Naive thymus-derived CD4-positive, alpha-beta T cell (primary cell): ENCODE measurements around the gene NEAT1. TPM values are rescaled to one million over a fixed set of nuclear protein-coding genes. Genes with fewer than 3 reads are reported as not detected.

ENCODE experiments used
- ATAC-seq: fragments of 150-1000 bp; cut with Tn5 transposase; 2 replicates; pipeline ENCODE4 v1.10.0; 2021; ENCODE audit warnings: mild to moderate bottlenecking, moderate library complexity
- CTCF ChIA-PET: fragments of 350-600 bp; sonication (Branson Sonifier 250); formaldehyde crosslinking; loops from one replicate; lab custom pipeline; 2021; ENCODE audit warnings: antibody characterized with exemption; lab: Charles Lee
- POLR2A ChIA-PET: fragments of 350-600 bp; sonication (Branson Sonifier 250); formaldehyde crosslinking; loops from one replicate; lab custom pipeline; 2021; ENCODE audit warnings: antibody characterized with exemption, inconsistent platforms; lab: Charles Lee
- DNase-seq, 9 donors: peaks; one replicate each; pipeline versions ENCODE4 v3.0.0 to v3.0.0-alpha.2; 2020 to 2022; ENCODE audit warnings: mixed read lengths in 1 of 9
- H3K27ac ChIP-seq: one replicate; pipeline ENCODE4 v1.7.0; 2013; ENCODE audit warnings: mild to moderate bottlenecking, low read depth, low read length, moderate library complexity
- H3K27me3 ChIP-seq, 2 donors: one replicate each; pipeline ENCODE4 v1.7.0; 2013; ENCODE audit warnings: low read length in 2 of 2, mild to moderate bottlenecking in 2 of 2, moderate library complexity in 2 of 2; ENCODE audit not compliant: control insufficient read depth in 2 of 2, insufficient read depth in 2 of 2
- H3K36me3 ChIP-seq, 3 experiments: 1 replicate in 2 of 3; 2 replicates in 1 of 3; pipeline ENCODE4 v1.7.0; 2013; ENCODE audit warnings: low read length in 3 of 3, mild to moderate bottlenecking in 3 of 3, moderate library complexity in 1 of 3; ENCODE audit not compliant: insufficient read depth in 3 of 3, control insufficient read depth in 2 of 3
- H3K4me1 ChIP-seq, 2 donors: one replicate each; pipeline ENCODE4 v1.7.0; 2013; ENCODE audit warnings: low read length in 2 of 2, mild to moderate bottlenecking in 2 of 2, moderate library complexity in 1 of 2; ENCODE audit not compliant: control insufficient read depth in 2 of 2, insufficient read depth in 2 of 2
- H3K4me3 ChIP-seq: 2 replicates; pipeline ENCODE4 v1.7.0; 2013; ENCODE audit warnings: mild to moderate bottlenecking, low read length
- H3K9me3 ChIP-seq, 3 experiments: 1 replicate in 2 of 3; 2 replicates in 1 of 3; pipeline ENCODE4 v1.7.0; 2013; ENCODE audit warnings: low read length in 3 of 3; ENCODE audit not compliant: control insufficient read depth in 2 of 3
- H3K27ac Mint-ChIP-seq, 9 donors: one replicate each; pipeline ENCODE4 v1.8.0; 2020 to 2022; ENCODE audit warnings: mixed read lengths in 9 of 9, mild to moderate bottlenecking in 8 of 9, moderate library complexity in 5 of 9, inconsistent platforms in 2 of 9
- H3K27me3 Mint-ChIP-seq, 5 donors: one replicate each; pipeline ENCODE4 v1.8.0; 2021 to 2022; ENCODE audit warnings: mixed read lengths in 5 of 5, mild to moderate bottlenecking in 1 of 5
- H3K36me3 Mint-ChIP-seq, 5 donors: one replicate each; pipeline ENCODE4 v1.8.0; 2020 to 2022; ENCODE audit warnings: mixed read lengths in 5 of 5, mild to moderate bottlenecking in 3 of 5, inconsistent platforms in 1 of 5
- H3K4me1 Mint-ChIP-seq, 7 donors: one replicate each; pipeline ENCODE4 v1.8.0; 2020 to 2022; ENCODE audit warnings: mixed read lengths in 7 of 7, mild to moderate bottlenecking in 3 of 7, inconsistent platforms in 1 of 7
- H3K4me3 Mint-ChIP-seq, 10 donors: one replicate each; pipeline ENCODE4 v1.8.0; 2020 to 2022; ENCODE audit warnings: mild to moderate bottlenecking in 10 of 10, mixed read lengths in 10 of 10, moderate library complexity in 6 of 10, inconsistent platforms in 2 of 10
- H3K9me3 Mint-ChIP-seq, 11 donors: one replicate each; pipeline ENCODE4 v1.8.0; 2020 to 2022; ENCODE audit warnings: mixed read lengths in 11 of 11, mild to moderate bottlenecking in 4 of 11, inconsistent platforms in 1 of 11, moderate library complexity in 1 of 11
- intact Hi-C, 2 donors: fragments of 100-400 bp; cut with micrococcal nuclease; formaldehyde crosslinking; loops; one replicate each; pipeline ENCODE4 v1.15.1; 2023
- polyA plus RNA-seq, 2 donors: library from polyadenylated mRNA; unstranded; fragments of 300-500 nt; fragmentation: Illumina TruSeq; gene quantifications; one replicate each; pipeline ENCODE4 v1.2.3, GENCODE V29; 2021
- total RNA-seq, 6 experiments: library from RNA in 5 of 6; stranded (reverse) in 5 of 6; gene quantifications; 1 replicate in 5 of 6; 2 replicates in 1 of 6; pipeline ENCODE4 v1.2.3 and lab custom pipeline; 2021 to 2026

Gene NEAT1
- total and polyA plus RNA-seq, 7 experiments from 2014 or later, result 2.5 to 1,454 (median 401) TPM

DNA sequence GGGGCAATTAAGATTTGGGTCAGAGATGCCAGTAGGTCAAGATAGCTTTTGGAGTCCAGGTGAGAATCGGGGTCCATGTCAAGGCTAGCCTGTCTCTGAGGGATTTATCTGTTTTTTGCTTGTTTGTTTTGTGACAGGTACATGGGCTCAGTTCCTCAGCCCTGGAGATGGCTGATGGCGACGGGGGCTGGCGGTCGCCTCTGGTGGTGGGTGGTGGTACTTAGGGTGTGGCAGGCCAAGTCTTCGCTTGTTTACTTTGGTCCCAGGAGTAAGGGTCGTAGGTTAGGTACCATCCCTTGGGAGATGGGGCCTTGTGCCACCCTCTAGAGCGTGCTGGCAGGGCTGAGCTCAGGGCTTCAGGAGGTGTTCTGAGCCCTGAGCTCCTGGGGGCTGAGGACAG is 44.8 kb upstream of the NEAT1 start:
- Histone ChIP-seq H3K27ac (no peak overlapping the region), H3K36me3 (peaks cover 0 to 36% (median 0%) of the 10 kb centered on the region in 3 experiments), H3K4me3 (no peak overlapping the region), H3K27me3 (no peaks in the 10 kb centered on the region), H3K9me3 (no peaks in the 10 kb centered on the region), H3K4me1 (peaks cover 8 to 9% of the 10 kb centered on the region in 2 donors)
- DNase-seq (no peak), ATAC-seq (no peak)
- no peak overlapping the region for H3K4me3 Mint-ChIP-seq
- no peaks in the 10 kb centered on the region for H3K9me3 Mint-ChIP-seq
- H3K27me3 Mint-ChIP-seq, result no peaks in the 10 kb centered on the region
- peaks cover 6 to 21% (median 16%) of the 10 kb centered on the region in 7 donors for H3K4me1 Mint-ChIP-seq
- ChIA-PET POLR2A (interaction anchor here (0.6 to 17.2 kb wide), 5 partner anchors 8 to 126 kb away, joined by 3 to 460 read pairs (median 4); partner anchors contain the start of gene MALAT1), CTCF (interaction anchor here (0.9 kb wide), 1 partner anchor 127 kb away, joined by 3 read pairs; no protein-coding TSS in a partner anchor)
- intact Hi-C loops, result no loop called here
- peak overlapping the region in 4 of 9 donors; percentile 47 to 62 (median 58) for H3K27ac Mint-ChIP-seq
- peaks cover 0 to 3% (median 0%) of the 10 kb centered on the region in 5 donors for H3K36me3 Mint-ChIP-seq

DNA sequence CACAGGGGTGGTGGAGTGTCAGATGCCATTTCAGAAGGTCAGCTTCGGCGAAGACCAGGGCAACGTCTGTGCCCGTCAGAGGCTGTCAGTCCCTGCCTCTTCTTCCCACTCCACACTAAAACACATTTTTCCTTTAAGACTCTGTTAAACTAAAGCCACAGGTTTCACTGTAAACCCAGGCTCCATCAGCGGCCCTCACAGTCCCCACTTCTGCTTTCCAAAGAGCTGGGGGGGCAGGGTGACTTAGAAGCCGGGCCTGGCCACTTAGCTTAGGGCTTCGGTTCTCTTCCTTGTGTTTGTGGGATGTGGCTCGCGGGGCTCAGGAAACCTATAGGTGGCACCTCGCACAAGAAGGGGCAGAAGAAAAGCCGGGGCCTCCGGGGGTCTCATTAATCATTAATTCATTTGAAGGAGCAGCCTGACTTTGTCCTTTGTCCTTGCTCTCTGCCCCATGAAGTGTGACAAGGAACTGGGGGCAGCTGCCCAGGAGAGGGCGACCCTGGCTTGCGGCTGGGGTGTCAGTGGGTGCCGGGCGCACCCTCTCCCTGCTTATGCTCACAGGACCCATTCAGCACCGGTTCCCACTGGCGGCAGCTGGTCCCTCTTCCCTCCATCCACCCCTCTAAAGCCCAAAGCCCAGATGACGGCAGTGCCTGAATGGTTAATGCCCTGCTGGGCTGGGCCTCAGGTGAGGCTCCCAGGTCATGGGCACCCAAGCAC is 44.2 kb upstream of the NEAT1 start:
- CTCF ChIA-PET, result interaction anchor here (0.5 to 1.0 kb wide), 3 partner anchors 39 to 127 kb away, joined by 3 to 4 read pairs (median 3); no protein-coding TSS in a partner anchor

GRCh38 chr11:65378928-65379638 is 43.5 kb upstream of the NEAT1 start:
- no peak for ATAC-seq

More for the DNA sequence above, 44.2 kb upstream of the NEAT1 start:
- POLR2A ChIA-PET, result interaction anchor here (0.6 to 17.2 kb wide), 6 partner anchors 8 to 125 kb away, joined by 3 to 460 read pairs (median 4); partner anchors contain the start of gene MALAT1
- intact Hi-C loops, result no loop called here
- H3K4me1 ChIP-seq, result peaks cover 14% of the 10 kb centered on the region in 2 donors
- H3K4me1 Mint-ChIP-seq, result peaks cover 12 to 27% (median 22%) of the 10 kb centered on the region in 7 donors
- H3K9me3 Mint-ChIP-seq, result no peaks in the 10 kb centered on the region
- H3K36me3 ChIP-seq, result peaks cover 0 to 36% (median 0%) of the 10 kb centered on the region in 3 experiments
- H3K27me3 Mint-ChIP-seq, result no peaks in the 10 kb centered on the region
- ATAC-seq, result no peak
- H3K27ac ChIP-seq, result no peak overlapping the region
- DNase-seq, result no peak
- H3K27ac Mint-ChIP-seq, result peak overlapping the region in 3 of 9 donors; percentile 14 to 62 (median 38)
- no peaks in the 10 kb centered on the region for H3K27me3 ChIP-seq
- no peak overlapping the region for H3K4me3 ChIP-seq
- H3K36me3 Mint-ChIP-seq, result peaks cover 0 to 3% (median 0%) of the 10 kb centered on the region in 5 donors
- no peak overlapping the region for H3K4me3 Mint-ChIP-seq
- H3K9me3 ChIP-seq, result no peaks in the 10 kb centered on the region

GRCh38 chr11:65379698-65380459 is 42.7 kb upstream of the NEAT1 start:
- intact Hi-C loops, result no loop called here
- ChIA-PET CTCF (interaction anchor here (0.5 to 2.1 kb wide), 6 partner anchors 13 to 129 kb away, joined by 3 to 11 read pairs (median 4); no protein-coding TSS in a partner anchor), POLR2A (interaction anchor here (0.9 to 17.2 kb wide), 7 partner anchors 11 to 124 kb away, joined by 3 to 460 read pairs (median 4); partner anchors contain the start of genes MALAT1 and NEAT1)
- peaks cover 0 to 36% (median 0%) of the 10 kb centered on the region in 3 experiments for H3K36me3 ChIP-seq
- H3K27ac ChIP-seq, result no peak overlapping the region
- Mint-ChIP-seq H3K27me3 (no peaks in the 10 kb centered on the region), H3K4me1 (peaks cover 27 to 42% (median 36%) of the 10 kb centered on the region in 7 donors), H3K36me3 (peaks cover 0 to 3% (median 0%) of the 10 kb centered on the region in 5 donors), H3K27ac (peak overlapping the region in 7 of 9 donors; percentile 48 to 98 (median 74)), H3K9me3 (peaks cover 0 to 2% (median 0%) of the 10 kb centered on the region in 11 donors), H3K4me3 (peak overlapping the region in 7 of 10 donors; percentile 31 to 94 (median 47))
- H3K9me3 ChIP-seq, result no peaks in the 10 kb centered on the region
- no peaks in the 10 kb centered on the region for H3K27me3 ChIP-seq
- no peak for DNase-seq
- peaks cover 28 to 29% of the 10 kb centered on the region in 2 donors for H3K4me1 ChIP-seq
- no peak overlapping the region for H3K4me3 ChIP-seq
- ATAC-seq, result no peak

More at GRCh38 chr11:65378928-65379638, 43.5 kb upstream of the NEAT1 start:
- H3K27ac ChIP-seq, result no peak overlapping the region
- no peak overlapping the region for H3K4me3 ChIP-seq
- DNase-seq, result no peak
- H3K4me1 Mint-ChIP-seq, result peaks cover 19 to 34% (median 29%) of the 10 kb centered on the region in 7 donors
- no peak overlapping the region for H3K4me3 Mint-ChIP-seq
- H3K9me3 ChIP-seq, result no peaks in the 10 kb centered on the region
- peak overlapping the region in 1 of 9 donors; percentile 17 for H3K27ac Mint-ChIP-seq
- H3K4me1 ChIP-seq, result peaks cover 21% of the 10 kb centered on the region in 2 donors
- H3K27me3 Mint-ChIP-seq, result no peaks in the 10 kb centered on the region
- peaks cover 0 to 2% (median 0%) of the 10 kb centered on the region in 11 donors for H3K9me3 Mint-ChIP-seq
- H3K36me3 ChIP-seq, result peaks cover 0 to 36% (median 0%) of the 10 kb centered on the region in 3 experiments
- intact Hi-C loops, result no loop called here
- peaks cover 0 to 3% (median 0%) of the 10 kb centered on the region in 5 donors for H3K36me3 Mint-ChIP-seq
- CTCF ChIA-PET, result interaction anchor here (0.5 to 2.1 kb wide), 6 partner anchors 39 to 130 kb away, joined by 3 to 11 read pairs (median 4); no protein-coding TSS in a partner anchor
- no peaks in the 10 kb centered on the region for H3K27me3 ChIP-seq
- POLR2A ChIA-PET, result interaction anchor here (0.6 to 17.2 kb wide), 9 partner anchors 9 to 125 kb away, joined by 3 to 460 read pairs (median 4); partner anchors contain the start of genes MALAT1 and NEAT1

DNA sequence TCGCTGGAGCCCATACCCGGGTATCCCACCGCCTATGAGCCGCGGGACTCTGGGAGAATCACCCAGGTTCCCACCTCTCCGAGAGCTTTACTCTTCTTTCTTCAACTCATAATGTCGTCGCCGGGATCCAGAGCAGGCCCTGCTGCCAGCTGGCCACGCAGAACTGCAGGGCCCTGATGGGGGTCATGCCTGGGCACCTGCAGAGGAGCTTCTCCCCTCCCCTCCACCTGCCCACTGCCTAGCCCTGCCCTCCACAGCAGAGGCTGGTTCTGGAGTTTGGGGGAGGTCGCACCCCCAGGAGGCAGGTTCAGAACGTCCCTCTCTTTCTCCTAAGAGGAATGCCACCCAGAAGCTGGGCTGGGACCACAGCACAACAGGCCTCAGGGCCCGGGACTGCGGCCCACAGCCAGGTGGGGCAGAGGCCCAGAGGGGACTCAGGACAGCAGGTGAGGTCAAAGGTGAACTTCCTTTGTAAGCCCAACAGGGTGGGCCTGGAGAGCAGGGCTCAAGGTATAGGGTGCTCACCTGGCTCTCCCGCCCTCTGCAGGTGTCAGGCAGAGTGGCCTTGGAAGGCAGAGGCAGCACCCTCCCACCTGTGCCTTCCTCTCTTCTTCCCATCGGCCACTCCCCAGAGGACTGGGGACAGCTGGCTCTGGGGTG is 42.0 kb upstream of the NEAT1 start:
- H3K36me3 ChIP-seq, result peaks cover 0 to 30% (median 0%) of the 10 kb centered on the region in 3 experiments
- no peak overlapping the region for H3K4me3 ChIP-seq
- Mint-ChIP-seq H3K27ac (peak overlapping the region in 8 of 9 donors; percentile 71 to 100 (median 98)), H3K9me3 (peaks cover 0 to 2% (median 0%) of the 10 kb centered on the region in 11 donors), H3K4me3 (peak overlapping the region in 9 of 10 donors; percentile 17 to 98 (median 92)), H3K27me3 (no peaks in the 10 kb centered on the region), H3K36me3 (peaks cover 0 to 3% (median 0%) of the 10 kb centered on the region in 5 donors), H3K4me1 (peaks cover 31 to 49% (median 41%) of the 10 kb centered on the region in 7 donors)
- H3K27ac ChIP-seq, result peak overlapping the region; percentile 82
- no peaks in the 10 kb centered on the region for H3K27me3 ChIP-seq
- peaks cover 35 to 36% of the 10 kb centered on the region in 2 donors for H3K4me1 ChIP-seq
- ChIA-PET POLR2A (interaction anchor here (0.6 to 17.2 kb wide), 9 partner anchors 10 to 123 kb away, joined by 3 to 460 read pairs (median 4); partner anchors contain the start of genes MALAT1 and NEAT1), CTCF (interaction anchor here (0.6 to 2.1 kb wide), 10 partner anchors 14 to 132 kb away, joined by 3 to 11 read pairs (median 4); no protein-coding TSS in a partner anchor)
- intact Hi-C loops, result no loop called here
- ATAC-seq (no peak), DNase-seq (no peak)
- H3K9me3 ChIP-seq, result no peaks in the 10 kb centered on the region
